Measurements from ENCODE around the gene COL4A6. TPM values are rescaled to one million over a fixed set of nuclear protein-coding genes. Genes with fewer than 3 reads are reported as not detected.

The COL4A6 gene
- total RNA-seq, 2 experiments from 2014 or later = not detected

- no peak overlapping the region for H3K27ac ChIP-seq (ENCODE audit: low read depth, low read length, poor library complexity, severe bottlenecking)
- BruUV-seq (replicated peaks) = no TSS peak
- H3K9me3 ChIP-seq (ENCODE audit: low read length) = no peaks in the 10 kb centered on the region
- intact Hi-C loops (cut with micrococcal nuclease; ENCODE audit: unreplicated experiment) = no loop called here
- no peak for DNase-seq (ENCODE audit: low spot score)
- no peaks in the 10 kb centered on the region for H4K20me1 ChIP-seq (ENCODE audit: insufficient read depth, low read length)
- H3K4me1 ChIP-seq (ENCODE audit: insufficient read depth, low read length, poor library complexity, severe bottlenecking) = no peaks in the 10 kb centered on the region
- H3K79me2 ChIP-seq (ENCODE audit: insufficient read depth, low read depth, low read length) = no peaks in the 10 kb centered on the region
- ChIA-PET CTCF (ENCODE audit: unreplicated experiment) (no interaction called here), POLR2A (interaction anchor here (1.1 kb wide), 1 partner anchor 25 kb away, joined by 4 read pairs; no protein-coding TSS in a partner anchor)
- H3K36me3 ChIP-seq (ENCODE audit: insufficient read depth, low read length) = no peaks in the 10 kb centered on the region
- no peak for TF ChIP-seq EZH2phosphoT487 (IDR thresholded peaks at IDR 0.05; ENCODE audit: borderline replicate concordance, low read depth, low read length)
- TF ChIP-seq CTCF (conservative IDR thresholded peaks at IDR 0.05; ENCODE audit: low read length) = no peak
- no peaks in the 10 kb centered on the region for H3K9me2 ChIP-seq (ENCODE audit: insufficient read depth, low read length)
- no peak overlapping the region for H3K4me2 ChIP-seq (ENCODE audit: low read length)
- no peak overlapping the region for H3K4me3 ChIP-seq (ENCODE audit: low read depth, low read length, poor library complexity, severe bottlenecking)
- H2AFZ ChIP-seq (ENCODE audit: low read length) = no peak overlapping the region
Observed at GRCh38 chrX:108310506-108310905, 127.7 kb downstream of the COL4A6 start.

GRCh38 chrX:108309144-108309543 lies 129.1 kb downstream of the COL4A6 start:
- CTCF ChIA-PET (ENCODE audit: unreplicated experiment) = no interaction called here
- Histone ChIP-seq H3K9me2 (ENCODE audit: insufficient read depth, low read length) (no peaks in the 10 kb centered on the region), H3K4me2 (ENCODE audit: low read length) (no peak overlapping the region), H3K9me3 (ENCODE audit: low read length) (no peaks in the 10 kb centered on the region), H3K36me3 (ENCODE audit: insufficient read depth, low read length) (no peaks in the 10 kb centered on the region), H4K20me1 (ENCODE audit: insufficient read depth, low read length) (no peaks in the 10 kb centered on the region), H3K4me3 (ENCODE audit: low read depth, low read length, poor library complexity, severe bottlenecking) (no peak overlapping the region), H3K27ac (ENCODE audit: low read depth, low read length, poor library complexity, severe bottlenecking) (no peak overlapping the region), H3K4me1 (ENCODE audit: insufficient read depth, low read length, poor library complexity, severe bottlenecking) (no peaks in the 10 kb centered on the region), H2AFZ (ENCODE audit: low read length) (no peak overlapping the region), H3K79me2 (ENCODE audit: insufficient read depth, low read depth, low read length) (no peaks in the 10 kb centered on the region)
- POLR2A ChIA-PET = no interaction called here
- no TSS peak for BruUV-seq (replicated peaks)
- intact Hi-C loops (cut with micrococcal nuclease; ENCODE audit: unreplicated experiment) = loop anchor here (10.0 kb wide), 1 partner anchor 284 kb away; no protein-coding TSS in a partner anchor
- no peak for DNase-seq (ENCODE audit: low spot score)
- TF ChIP-seq EZH2phosphoT487 (IDR thresholded peaks at IDR 0.05; ENCODE audit: borderline replicate concordance, low read depth, low read length) (no peak), CTCF (conservative IDR thresholded peaks at IDR 0.05; ENCODE audit: low read length) (no peak)

GRCh38 chrX:108307132-108308085 lies 130.8 kb downstream of the COL4A6 start:
- H3K79me2 ChIP-seq (ENCODE audit: insufficient read depth, low read depth, low read length) = no peaks in the 10 kb centered on the region
- H4K20me1 ChIP-seq (ENCODE audit: insufficient read depth, low read length) = no peaks in the 10 kb centered on the region
- H3K4me1 ChIP-seq (ENCODE audit: insufficient read depth, low read length, poor library complexity, severe bottlenecking) = no peaks in the 10 kb centered on the region
- DNase-seq (ENCODE audit: low spot score) = no peak
- no peak overlapping the region for H2AFZ ChIP-seq (ENCODE audit: low read length)
- H3K4me3 ChIP-seq (ENCODE audit: low read depth, low read length, poor library complexity, severe bottlenecking) = no peak overlapping the region
- CTCF ChIA-PET (ENCODE audit: unreplicated experiment) = no interaction called here
- no peak overlapping the region for H3K27ac ChIP-seq (ENCODE audit: low read depth, low read length, poor library complexity, severe bottlenecking)
- H3K4me2 ChIP-seq (ENCODE audit: low read length) = no peak overlapping the region
- POLR2A ChIA-PET = no interaction called here
- H3K9me2 ChIP-seq (ENCODE audit: insufficient read depth, low read length) = no peaks in the 10 kb centered on the region
- H3K36me3 ChIP-seq (ENCODE audit: insufficient read depth, low read length) = no peaks in the 10 kb centered on the region
- TF ChIP-seq EZH2phosphoT487 (IDR thresholded peaks at IDR 0.05; ENCODE audit: borderline replicate concordance, low read depth, low read length) (no peak), CTCF (conservative IDR thresholded peaks at IDR 0.05; ENCODE audit: low read length) (no peak)
- H3K9me3 ChIP-seq (ENCODE audit: low read length) = no peaks in the 10 kb centered on the region
- no TSS peak for BruUV-seq (replicated peaks)
- intact Hi-C loops (cut with micrococcal nuclease; ENCODE audit: unreplicated experiment) = loop anchor here (10.0 kb wide), 1 partner anchor 283 kb away; no protein-coding TSS in a partner anchor

All from OCI-LY7 (cell line).